GM21367 (cell line): ENCODE results near the gene CLCN6.

ENCODE experiments used
- ATAC-seq: cut with Tn5 transposase; IDR thresholded peaks from one replicate; pipeline ENCODE4 v1.9.1; 2021; ENCODE audit not compliant: unreplicated experiment

The CLCN6 gene, protein sequence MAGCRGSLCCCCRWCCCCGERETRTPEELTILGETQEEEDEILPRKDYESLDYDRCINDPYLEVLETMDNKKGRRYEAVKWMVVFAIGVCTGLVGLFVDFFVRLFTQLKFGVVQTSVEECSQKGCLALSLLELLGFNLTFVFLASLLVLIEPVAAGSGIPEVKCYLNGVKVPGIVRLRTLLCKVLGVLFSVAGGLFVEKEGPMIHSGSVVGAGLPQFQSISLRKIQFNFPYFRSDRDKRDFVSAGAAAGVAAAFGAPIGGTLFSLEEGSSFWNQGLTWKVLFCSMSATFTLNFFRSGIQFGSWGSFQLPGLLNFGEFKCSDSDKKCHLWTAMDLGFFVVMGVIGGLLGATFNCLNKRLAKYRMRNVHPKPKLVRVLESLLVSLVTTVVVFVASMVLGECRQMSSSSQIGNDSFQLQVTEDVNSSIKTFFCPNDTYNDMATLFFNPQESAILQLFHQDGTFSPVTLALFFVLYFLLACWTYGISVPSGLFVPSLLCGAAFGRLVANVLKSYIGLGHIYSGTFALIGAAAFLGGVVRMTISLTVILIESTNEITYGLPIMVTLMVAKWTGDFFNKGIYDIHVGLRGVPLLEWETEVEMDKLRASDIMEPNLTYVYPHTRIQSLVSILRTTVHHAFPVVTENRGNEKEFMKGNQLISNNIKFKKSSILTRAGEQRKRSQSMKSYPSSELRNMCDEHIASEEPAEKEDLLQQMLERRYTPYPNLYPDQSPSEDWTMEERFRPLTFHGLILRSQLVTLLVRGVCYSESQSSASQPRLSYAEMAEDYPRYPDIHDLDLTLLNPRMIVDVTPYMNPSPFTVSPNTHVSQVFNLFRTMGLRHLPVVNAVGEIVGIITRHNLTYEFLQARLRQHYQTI

DNA sequence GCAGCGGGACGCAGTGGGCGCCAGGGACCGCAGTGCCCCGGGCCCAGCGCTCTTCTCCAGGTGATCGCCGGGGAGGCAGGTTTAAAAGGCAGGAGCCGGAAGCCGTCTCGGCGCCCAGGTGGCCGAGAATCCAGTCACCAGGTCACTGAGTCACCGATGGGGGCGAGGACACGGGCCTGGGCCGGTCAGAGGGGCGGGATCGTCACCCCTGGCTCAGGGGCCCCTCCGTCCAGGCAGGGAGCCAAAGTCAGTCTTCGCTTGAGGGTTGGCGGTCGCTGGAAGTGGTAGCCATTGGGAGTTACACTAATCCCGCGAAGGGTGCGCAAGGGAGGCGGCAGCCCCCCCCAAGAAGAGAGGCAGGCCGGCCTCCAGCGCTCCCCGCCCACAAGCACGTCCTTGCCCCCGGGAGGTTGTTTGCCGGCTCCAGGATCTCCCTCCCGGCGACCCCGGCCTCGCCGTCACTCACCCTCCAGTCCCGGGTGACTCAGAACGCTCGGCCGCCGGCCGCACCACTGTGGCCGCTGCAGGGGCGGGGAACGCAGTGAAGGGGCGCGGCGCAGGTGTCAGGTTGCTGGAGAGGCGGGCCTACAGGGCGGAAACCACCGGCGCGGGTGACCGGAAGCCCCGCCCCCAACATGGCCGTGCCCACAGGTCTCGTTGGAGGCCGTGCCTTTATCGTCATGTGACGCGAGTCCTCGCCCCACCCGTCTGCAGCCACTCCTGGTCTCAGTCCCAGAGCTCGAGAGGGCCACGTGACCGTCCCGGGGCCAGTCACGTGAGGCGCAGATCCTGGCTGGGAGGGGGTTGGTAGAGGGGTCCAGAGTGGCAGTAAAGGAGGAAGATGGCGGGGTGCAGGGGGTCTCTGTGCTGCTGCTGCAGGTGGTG is at the start of gene CLCN6, which contains the start of gene MTHFR:
Gene CLCN6 (plus strand): TSS at position 770 of the 885 bp plus-strand sequence. CDS start 72 bp downstream, at position 842.
Gene MTHFR (minus strand): TSS at position 543 of the 885 bp plus-strand sequence. CDS start 2,848 bp downstream, outside the sequence.
- ATAC-seq: peak; percentile 69

DNA sequence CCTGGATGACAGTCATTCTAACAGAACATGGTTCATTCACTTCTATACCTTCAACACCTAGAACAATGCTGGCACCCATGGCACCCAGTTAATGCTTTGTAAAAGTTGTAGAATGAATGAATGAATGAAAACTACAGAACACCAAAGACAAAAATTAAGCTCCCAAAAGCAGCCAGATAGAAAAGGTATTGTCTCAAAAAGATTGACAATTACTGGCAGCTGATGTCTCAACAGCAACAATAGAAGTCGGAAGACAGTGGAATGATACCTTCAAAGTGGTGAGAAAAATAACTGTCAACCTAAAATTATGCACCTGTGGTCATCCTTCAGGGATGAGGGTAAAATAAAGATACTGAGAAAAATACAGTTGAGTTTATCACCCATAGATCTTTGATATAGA is 48.9 kb upstream of the CLCN6 start:
- ATAC-seq: no peak

DNA sequence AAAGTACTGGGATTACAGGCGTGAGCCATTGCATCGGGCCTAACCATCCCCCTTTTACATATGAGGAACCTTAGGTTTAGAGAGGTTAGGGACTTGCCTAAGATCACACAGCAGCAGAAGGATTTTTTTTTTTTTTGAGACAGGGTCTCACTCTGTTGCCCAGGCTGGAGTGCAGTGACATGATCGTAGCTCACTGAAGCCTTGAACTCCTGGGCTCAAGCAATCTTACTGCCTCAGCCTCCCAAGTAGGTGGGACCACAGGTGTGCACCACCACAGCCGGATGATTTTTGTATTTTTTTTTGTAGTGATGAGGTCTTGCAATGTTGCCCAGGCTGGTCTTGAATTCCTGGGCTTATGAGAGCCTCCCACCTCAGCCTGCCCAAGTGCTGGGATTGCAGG is 46.2 kb upstream of the CLCN6 start:
- no peak for ATAC-seq

DNA sequence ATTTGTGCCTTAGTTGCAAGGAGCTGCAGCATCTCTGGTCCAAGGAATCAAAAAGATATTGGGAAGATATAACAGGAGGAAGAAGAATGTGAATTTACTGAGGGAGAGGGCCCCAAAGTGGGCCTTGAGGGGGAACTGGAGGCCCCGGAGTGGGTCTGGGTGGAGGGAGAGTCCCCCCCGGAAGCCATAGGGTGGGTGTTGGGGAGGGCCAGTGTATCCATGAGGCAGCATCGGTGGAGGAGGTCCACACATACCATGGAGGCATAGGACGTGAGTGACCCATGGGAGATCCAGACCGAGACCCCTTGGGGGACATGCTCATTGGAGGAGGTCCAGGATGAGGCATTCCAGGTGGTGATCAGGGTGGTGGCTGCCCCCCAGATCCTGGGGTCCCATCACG is 44.7 kb upstream of the CLCN6 start:
- ATAC-seq: no peak

DNA sequence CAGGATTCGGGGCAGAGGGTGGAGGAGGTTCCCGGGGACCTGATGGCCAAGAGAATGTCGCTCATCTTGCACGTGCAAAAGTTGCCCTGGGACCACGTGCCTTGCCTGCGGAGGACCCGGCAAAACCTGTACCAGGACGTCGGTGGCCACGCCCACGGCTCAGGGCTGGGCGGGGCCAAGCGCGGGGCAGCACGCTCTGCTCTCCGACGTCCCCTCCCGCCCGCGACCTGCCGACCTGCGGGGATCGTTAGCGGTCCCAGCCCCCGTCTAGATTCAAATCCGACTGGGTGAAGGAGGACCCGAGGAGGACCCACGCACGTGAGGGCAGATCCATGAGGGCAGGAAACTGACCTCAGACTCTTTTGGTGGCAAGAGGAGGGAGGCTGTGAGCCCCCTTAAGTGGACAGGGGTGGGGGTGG is 44.0 kb upstream of the CLCN6 start, which contains the start of gene C1orf167:
Gene C1orf167 (plus strand): TSS at position 206 of the 419 bp plus-strand sequence. CDS start 2,208 bp downstream, outside the sequence.
- ATAC-seq: no peak

DNA sequence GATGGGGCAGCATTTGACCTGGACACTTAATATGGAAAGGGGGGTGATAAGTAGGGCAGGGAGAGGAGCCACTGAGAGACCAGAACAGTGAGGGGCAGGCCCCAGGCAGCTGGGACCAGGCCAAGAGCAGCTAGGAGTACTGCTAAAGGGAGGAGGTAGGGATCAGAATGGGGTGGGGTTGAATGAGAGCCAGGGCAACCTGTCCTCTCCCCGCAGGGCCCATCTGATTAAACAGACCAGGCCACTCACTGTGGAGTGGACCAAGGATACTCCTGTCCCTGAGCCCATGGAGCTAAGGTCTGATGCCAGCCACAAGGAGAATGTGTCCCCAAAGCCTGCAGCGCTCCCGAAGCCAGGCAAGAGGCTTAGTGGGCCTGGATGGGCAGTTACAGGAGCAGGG is 41.9 kb upstream of the CLCN6 start:
- ATAC-seq: no peak

DNA sequence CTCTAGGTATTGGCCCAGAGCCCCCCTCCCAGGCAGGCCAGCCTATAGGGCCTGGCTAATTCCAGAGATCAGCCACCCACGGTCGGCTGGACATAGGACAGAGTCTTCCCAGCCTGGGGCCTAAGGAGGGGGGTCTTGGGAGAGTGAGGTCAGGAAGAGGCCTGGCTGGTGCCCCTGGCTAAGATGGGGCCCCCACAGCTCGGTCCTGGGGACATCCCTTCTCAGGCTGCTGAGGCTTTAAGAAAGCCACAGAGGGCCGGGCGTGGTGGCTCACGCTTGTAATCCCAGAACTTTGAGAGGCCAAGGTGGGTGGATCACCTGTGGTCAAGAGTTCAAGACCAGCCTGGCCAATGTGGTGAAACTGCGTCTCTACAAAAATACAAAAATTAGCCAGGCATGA is 41.5 kb upstream of the CLCN6 start:
- ATAC-seq: no peak

DNA sequence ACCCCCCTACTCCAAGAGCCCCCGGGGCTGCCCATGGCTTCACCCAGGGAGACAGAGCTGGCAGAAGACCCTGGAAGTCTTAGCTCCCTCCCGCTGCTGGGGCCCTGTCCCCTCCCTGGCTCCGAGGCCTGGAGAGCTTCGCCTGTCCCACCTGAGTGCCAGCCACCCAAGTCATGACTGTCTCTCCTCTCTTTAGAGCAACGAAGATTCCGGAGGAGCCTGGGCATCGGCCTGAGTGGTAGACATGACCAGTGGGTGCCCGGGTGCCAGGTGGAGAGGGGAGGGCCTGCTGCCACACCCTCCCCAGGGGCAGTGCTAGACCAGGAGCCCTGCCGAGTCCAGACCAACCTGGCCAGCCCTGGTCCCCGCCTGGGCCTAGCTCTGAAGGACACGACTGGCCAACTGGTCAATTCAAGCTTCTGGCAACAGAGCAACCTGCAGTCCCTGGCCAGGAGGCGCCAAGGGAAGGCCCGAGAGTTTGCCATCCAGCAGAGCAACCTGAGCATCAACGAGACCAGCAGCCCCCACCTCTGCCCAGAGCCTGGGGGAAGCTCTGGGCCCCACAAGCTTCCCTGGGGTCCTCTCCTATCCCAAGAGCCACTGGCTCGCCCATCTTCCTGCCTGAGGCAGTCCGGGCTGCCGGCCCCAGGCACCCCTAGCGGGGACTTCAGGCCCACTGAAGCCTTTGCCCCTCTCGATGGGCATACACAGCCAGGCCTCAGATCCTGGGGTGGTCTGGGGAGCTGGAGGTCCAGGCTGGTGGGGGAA is 40.1 kb upstream of the CLCN6 start:
- no peak for ATAC-seq

DNA sequence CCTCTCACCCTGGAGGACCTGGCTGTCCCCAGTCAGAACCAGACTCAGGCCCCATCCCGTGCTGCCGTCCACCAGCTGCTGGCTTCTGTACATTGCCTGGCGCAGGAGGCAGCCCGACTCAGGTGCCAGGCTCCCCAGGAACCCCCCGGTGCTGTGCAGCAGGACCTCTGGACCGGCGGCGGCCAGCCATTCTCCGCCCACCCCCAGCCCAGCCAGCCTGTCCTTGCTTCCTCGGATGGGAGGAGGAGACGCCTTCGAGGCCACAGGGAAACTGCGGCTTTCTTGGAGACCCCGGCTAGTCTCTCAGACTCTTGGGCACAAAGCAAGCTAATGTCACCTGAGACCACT is 39.6 kb upstream of the CLCN6 start:
- no peak for ATAC-seq

DNA sequence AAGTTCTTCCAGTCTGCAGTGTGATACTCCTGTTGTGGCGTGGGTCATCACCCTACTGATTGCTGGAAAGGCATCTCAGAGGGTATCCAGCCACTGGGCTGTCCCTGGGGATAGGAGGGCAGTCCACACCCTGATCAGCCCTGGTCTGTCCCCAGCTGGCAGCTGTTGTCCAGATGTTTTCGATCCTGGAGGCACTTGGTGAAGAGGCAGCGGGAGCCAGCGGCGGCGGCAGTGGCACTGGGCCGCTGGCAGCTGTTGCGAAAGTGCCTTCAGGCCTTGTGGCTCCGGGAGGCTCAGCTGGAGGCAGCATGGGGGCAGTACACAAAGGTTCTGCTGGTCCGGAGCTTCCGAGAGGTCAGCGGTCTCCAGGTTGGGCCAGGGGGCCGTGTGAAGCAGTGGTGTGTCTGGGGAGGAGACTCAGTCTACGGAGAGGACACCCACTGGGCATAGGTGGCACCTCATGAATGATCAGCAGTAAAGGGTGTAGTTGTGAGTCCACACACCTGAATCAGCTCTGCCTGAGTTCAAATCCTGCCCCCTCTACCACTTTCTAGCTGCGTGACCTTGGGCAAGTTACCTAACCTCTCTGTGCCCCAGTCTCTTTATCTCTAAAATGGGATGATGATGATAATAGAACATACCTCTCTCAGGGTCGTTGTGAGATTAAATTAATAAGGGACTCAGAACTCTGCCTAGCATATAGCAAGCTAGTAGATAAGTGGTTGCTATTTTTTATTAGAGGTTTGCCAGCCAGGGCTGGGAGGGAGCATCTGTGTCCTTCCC is 37.9 kb upstream of the CLCN6 start:
- ATAC-seq: no peak

DNA sequence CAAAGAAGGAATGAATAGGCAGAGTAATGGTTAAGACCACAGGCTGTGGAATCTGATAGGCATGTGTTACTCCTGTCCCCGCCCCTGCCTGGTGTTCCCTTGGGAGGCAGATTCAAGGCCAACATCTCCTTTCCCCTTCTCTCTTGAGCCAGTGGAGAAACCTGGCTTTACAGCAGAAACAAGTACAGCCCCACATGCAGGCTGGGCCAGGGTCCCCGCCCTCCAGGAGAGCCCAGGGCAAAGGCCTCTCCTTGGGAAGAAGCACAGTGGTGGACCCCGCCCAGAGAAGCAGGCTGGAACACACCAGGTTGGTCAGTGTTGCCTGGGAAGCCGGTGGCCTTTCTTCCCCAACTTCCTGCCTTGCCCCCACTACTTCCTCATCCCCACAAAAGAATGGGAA is 37.2 kb upstream of the CLCN6 start:
- ATAC-seq: no peak

DNA sequence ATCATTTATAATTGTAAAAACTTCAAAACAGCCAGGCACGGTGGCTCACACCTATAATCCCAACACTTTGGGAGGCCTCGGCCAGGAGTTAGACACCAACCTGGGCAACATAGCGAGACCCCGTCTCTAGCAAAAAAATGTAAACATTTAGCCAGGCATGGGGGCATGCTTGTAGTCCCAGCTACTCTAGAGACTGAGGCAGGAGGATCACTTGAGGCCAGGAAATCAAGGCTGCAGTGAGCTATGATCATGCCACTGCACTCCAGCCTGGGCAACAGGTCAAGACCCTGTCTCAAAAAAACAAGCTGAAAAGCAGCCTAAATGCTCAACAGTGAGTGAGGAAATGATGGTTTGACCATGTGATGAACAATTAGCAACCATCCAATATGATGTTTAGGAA is 36.7 kb upstream of the CLCN6 start:
- ATAC-seq: no peak

DNA sequence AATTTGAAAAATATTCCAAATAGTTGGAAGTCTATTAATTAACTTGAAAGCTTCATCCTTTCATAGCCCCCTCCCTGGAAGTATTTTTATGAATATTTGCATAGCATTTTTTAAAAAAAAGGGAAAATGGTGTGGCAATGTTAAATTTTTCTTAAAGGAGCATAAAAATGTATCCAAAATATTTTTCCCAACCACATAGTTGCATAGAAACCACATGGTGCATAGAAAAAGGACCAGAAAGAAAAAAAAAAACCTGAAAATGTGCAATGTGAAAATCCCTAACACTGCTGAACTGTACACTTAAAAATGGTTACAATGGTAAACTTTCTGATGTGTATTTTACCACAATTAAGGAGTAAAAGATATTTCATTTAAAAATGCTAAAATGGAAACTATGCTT is 36.0 kb upstream of the CLCN6 start:
- ATAC-seq: no peak

DNA sequence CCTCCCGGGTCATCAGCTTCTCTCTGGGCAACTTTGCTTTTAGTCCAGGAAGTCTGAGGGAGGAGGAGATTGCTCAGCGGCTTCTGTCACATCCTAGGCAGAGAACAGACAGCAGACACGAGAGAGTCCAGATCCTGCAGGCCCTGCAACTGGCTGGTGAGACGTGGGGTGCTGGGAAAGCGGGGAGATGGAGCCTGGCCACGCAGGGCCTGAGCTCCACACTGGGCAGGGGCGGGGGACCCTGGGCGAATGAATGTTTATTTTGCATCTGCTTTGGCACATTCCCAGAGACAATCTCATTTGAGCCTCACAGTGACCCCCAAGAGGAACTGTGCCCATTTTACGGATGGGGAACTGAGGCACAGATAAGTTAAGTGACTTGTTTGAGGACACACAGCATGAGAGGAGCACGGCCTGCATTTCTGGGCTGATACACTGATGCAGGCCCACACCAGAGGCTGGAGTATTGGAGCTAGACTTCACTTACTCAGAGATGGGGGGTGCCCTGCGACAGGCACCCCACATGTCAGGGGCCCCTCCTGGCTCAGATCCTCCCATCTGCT is 34.4 kb upstream of the CLCN6 start:
- no peak for ATAC-seq

DNA sequence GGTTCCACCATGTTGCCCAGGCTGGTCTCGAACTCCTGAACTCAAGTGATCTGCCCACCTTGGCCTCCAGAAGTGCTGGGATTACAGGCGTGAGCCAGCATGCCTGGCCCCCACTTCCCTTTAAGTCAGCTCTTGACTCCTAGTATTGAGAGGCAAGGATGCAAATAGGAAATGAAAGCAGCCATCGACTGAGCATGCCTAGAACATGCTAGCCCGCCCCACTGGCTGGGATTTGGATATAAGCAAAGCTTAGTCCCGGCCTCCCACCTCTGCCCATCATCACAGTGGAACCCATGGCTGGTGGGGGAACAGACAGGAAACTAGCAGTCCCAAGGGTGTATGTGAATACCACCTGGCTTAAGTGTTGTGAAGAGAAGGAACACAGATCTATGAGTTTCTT is 33.5 kb upstream of the CLCN6 start:
- ATAC-seq: no peak

DNA sequence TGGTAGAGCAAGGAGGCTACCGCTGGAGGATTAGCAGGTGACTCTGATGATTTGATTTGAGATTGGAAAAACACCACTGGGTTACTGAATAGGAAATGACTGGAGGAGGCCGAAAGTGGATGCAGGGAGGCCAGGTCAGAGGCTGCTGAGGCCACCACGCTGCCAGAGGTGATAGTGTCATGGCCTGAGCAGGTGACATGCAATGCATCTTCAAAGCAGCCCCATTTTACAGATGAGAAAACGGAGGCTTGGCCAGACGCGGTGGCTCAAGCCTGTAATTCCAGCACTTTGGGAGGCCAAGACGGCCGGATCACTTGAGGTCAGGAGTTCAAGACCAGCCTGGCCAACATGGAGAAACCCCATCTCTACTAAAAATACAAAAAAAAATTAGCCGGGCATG is 31.2 kb upstream of the CLCN6 start:
- ATAC-seq: no peak

DNA sequence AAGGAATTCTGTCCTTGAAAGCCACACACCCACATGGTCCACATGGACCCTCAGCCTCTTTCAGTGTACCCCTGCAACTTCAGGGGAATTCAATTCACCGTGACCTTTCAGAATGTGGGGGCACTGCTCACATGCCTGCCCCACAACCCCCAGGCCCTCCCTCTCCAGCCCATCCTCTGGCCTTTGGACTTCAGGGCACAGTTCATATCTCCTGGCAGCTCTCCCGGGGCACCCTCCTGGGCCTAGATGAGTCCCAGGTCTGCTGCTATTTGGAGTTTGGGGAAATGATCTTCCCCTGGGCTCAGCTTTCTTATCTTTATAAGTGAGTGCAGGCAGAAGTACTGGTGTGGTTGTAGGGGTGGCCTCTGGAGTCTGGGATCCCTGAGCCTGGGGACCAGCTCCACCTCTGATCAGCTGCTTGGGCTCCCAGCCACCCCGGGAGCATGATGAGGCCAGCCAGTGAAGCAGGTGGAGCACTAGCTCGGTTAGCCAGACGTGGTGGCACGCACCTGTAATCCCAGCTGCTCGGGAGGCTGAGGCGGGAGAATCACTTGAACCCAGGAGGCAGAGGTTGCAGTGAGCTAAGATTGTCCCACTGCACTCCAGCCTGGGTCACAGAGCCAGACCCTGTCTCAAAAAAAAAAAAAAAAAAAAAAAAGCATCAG is 28.2 kb upstream of the CLCN6 start:
- no peak for ATAC-seq

DNA sequence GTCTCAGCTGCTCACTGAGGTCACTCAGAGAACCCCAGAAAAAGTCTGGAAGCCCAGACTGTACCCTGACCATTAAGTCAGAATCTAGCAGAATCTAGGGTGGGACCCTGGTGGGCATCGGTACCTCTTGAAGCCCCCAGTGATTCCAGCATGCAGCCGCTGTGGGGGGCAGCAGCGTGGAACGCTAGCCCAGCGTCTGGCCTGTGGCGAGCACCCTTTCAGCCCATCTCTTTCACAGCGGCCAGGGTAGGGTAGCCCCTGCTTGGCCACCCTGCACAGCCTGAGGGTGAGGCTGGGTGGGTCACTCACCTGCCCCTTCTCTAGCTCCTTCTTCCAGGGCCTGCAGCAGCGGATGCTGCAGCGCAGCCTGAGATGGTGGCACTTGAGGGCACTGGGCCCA is 27.7 kb upstream of the CLCN6 start:
- ATAC-seq: no peak
